Measurements from ENCODE around the gene WRAP73.

WRAP73 gene

GRCh38 chr1:3645666-3646355 is 4.1 kb downstream of the WRAP73 start:
- no peak for DNase-seq

GRCh38 chr1:3645247-3645646 is 4.7 kb downstream of the WRAP73 start:
- no peak for DNase-seq

GRCh38 chr1:3644273-3644672 is 5.6 kb downstream of the WRAP73 start:
- no peak for DNase-seq

GRCh38 chr1:3642919-3643675 is 6.8 kb downstream of the WRAP73 start:
- DNase-seq: no peak

GRCh38 chr1:3641816-3642215 is 8.1 kb downstream of the WRAP73 start:
- no peak for DNase-seq

GRCh38 chr1:3641046-3641760 is 8.7 kb downstream of the WRAP73 start:
- DNase-seq: no peak

- no peak for DNase-seq
These were observed 9.6 kb downstream of the WRAP73 start for GRCh38 chr1:3640121-3640837.

GRCh38 chr1:3639397-3639911 is 10.4 kb downstream of the WRAP73 start:
- DNase-seq: no peak

- DNase-seq: no peak
These were observed 11.2 kb downstream of the WRAP73 start for GRCh38 chr1:3638676-3639075.

GRCh38 chr1:3638027-3638426 is 11.9 kb downstream of the WRAP73 start:
- no peak for DNase-seq

GRCh38 chr1:3636531-3636930 is 13.4 kb downstream of the WRAP73 start:
- no peak for DNase-seq

- no peak for DNase-seq
These were observed 13.8 kb downstream of the WRAP73 start for GRCh38 chr1:3636080-3636479.

GRCh38 chr1:3634059-3634800 is 15.7 kb downstream of the WRAP73 start:
- DNase-seq: no peak

GRCh38 chr1:3633344-3634058 is 16.4 kb downstream of the WRAP73 start:
- DNase-seq: no peak

- DNase-seq: no peak
These were observed 17.1 kb downstream of the WRAP73 start for GRCh38 chr1:3632716-3633343.

- DNase-seq: no peak
These were observed 17.6 kb downstream of the WRAP73 start for GRCh38 chr1:3632298-3632697.

GRCh38 chr1:3631320-3632260 is 18.3 kb downstream of the WRAP73 start:
- no peak for DNase-seq

GRCh38 chr1:3630914-3631313 is 19.0 kb downstream of the WRAP73 start:
- no peak for DNase-seq

GRCh38 chr1:3630161-3630611 is 19.7 kb downstream of the WRAP73 start:
- DNase-seq: no peak

Measured in stimulated activated naive CD4-positive, alpha-beta T cell (primary cell).